SH-SY5Y (cell line): ENCODE results near the gene CCDC9B.

ENCODE experiments used
- GATA2 ChIP-seq: IDR thresholded peaks from 2 replicates; pipeline ENCODE4 v1.6.1; 2011; ENCODE audit warnings: mild to moderate bottlenecking, low read depth, low read length
- GATA3 ChIP-seq: IDR thresholded peaks from 2 replicates; pipeline ENCODE4 v1.6.1; 2011; ENCODE audit warnings: low read depth, mild to moderate bottlenecking, low read length, moderate library complexity

DNA sequence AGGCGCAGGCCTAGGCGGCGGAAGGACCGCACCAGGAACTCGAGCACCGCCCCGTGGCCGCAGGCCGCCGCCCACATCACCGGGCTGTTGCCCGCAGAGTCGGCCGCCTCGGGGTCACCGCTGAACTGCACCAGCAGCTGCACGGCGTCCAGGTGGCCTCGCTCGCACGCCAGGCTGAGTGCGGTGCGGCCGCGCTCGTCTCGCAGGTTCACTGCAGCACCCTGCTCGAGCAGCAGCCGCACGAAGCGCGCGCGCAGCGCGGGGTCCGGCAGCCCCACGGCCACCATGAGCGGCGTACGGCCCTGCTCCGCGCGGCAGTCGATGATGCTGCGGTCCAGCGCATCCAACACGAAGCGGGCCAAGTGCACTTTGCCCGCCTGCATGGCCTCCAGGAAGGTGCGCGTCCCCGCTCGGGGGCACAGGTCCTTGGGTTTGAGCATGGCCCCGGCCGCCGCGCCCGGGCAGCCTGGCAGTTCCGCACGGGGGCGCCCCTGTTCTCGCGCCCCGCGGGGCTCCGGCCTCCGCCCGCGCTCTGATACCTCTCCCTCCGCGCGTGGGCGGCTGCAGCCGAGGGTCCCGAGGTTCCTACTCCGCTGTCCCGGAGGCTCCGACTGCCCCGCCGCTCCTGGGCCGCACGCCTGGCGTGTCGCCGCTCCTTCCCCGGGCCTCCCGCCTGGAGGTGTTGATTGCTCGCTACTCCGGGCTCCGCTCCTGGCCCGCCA lies 58.4 kb downstream of the CCDC9B start:
- TF ChIP-seq GATA3: no peak
- TF ChIP-seq GATA2: no peak
